HuH-7 (cell line): ENCODE measurements around the gene LIPG.

Source experiments
- DNase-seq: peaks from one replicate; pipeline ENCODE4 v3.0.0; 2011; ENCODE audit warnings: low spot score

LIPG gene

DNA sequence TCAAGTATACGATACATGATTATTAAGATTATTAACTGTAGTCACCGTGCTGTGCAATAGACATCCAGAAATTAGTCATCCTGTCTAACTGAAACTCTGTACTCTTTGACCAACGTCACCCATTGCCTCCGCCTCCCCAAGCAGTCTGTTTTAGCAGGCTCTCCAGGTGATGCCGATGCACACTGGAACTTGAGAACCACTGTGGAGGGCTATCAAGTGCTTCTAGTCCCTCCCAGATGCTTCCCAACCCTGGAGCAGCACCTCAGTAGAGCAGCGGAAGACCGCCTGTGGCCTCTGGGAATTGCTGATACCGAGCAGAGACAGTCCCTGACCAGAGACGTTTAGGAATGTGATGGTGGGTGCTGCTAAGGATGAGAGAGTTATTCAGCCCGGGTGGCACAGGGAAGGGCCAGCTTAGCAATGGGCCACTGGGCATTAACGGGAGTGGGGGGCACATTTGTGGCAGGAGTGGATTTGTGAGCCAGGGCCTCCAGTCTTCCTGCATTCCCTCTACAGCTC lies 50.7 kb downstream of the LIPG start:
- no peak for DNase-seq

DNA sequence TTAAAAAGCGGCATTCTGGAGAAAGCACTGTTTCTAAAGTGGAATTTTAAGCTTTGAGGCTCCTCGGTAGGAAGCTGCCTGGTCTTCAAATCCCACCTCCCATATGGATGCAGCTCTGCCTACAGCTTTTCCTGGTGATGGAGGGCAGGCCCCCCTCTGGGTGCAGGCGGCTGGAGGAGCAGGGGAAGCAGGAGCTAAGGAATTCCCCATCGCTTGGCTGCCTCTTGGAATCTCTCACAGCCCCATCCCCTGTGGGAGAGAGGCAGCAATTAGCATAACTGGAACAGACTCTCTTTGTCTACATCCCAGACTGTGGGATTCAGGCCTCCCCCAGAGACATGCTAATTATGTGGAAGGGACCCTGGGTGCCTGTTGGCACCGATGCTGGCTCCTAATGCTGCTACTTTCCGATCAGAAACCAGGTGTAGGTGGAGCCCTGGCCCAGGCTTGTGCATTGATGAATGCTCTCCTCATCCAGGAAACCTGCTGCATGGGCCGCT lies 51.3 kb downstream of the LIPG start:
- DNase-seq = no peak

DNA sequence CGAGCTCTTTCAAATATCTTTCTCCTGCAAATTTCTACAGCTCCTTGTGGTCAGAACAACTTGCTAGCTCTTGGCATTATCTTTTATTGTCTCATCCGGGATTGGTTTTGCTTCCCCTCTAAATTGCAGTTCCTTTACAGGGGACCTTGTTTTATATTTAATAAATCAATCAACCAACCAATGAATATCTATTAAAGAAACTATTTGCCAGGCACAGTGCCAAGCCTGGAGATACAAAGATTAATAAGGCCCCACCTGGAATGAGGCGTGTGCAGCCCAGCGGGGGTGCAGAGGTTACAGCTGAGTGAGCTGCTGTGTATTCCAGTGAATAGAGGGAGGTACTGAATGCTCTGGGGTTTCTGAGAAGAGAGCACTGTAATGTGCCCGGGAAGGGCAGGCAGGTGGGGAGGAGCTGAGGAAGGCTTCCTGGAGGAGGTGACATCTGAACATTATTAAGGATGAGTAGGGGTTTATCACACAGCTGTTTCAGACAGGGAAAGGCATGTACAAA lies 51.8 kb downstream of the LIPG start:
- no peak for DNase-seq

GRCh38 chr18:49616618-49617328 lies 54.9 kb downstream of the LIPG start:
- DNase-seq = no peak

- no peak for DNase-seq
Measured at GRCh38 chr18:49617329-49617695, 55.5 kb downstream of the LIPG start.

GRCh38 chr18:49617865-49618264 lies 56.0 kb downstream of the LIPG start:
- no peak for DNase-seq

DNA sequence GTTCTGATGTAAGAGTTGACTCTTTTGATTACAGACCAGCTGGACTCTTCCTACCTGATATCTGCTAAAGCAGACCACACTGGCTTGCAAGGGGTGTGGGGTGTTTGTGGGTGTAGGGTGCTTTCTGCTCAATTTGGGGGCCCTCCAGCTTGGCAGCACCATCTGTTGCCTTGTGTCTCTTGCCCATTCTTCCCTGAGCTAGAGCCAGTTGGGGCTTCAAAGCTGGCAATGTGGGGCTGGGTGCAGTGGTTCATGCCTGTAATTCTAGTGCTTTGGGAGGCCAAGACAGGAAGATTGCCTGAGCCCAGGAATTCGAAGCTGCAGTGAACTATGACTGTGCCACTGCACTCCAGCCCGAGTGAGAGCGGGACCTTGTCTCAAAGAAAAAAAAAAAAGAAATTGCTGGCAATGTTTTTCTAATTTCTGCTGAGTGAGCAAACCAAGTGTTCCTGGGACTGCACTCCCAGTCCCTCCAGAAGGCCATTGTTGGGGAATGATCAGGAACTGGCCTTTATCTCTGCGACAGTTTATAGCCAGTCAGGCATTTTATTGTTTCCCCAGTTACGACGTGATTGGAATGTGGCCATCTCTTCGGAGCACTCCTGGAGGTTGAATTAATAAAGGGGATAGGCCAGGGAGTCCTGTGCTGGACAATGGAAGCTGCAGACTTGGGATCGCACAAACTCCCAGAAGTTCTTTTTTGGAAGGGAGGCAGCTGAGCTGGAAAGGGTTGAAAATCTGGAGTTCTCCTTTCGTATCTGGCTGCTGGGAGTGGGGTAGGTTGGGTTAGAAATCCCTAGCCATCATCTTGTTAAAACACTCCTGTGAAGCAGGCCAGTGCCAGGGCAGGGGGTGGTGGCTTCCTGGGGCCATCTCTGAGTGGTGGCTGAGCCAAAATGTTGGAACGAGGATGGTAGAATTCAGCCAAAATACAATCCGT lies 57.2 kb downstream of the LIPG start:
- no peak for DNase-seq

GRCh38 chr18:49619801-49620200 lies 57.9 kb downstream of the LIPG start:
- no peak for DNase-seq

DNA sequence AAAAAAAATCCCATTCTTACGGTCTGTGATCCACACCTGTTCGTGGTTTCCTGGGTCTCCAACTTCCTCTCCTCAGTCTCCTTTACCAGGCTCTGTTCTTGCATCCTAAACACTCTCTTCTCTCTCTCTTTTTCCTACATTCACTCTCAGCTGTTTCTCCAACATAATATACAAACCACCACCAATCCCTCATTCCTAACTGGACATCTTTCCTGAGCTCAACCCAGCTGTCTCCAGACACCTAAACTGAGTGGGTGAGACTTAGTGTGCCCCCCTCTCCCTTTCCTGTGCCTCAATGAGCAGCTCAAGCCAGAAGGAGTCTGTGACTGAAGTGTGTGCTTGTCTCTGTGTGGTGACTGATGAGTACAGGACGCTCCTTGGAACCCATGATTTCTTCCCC lies 59.4 kb downstream of the LIPG start:
- DNase-seq = no peak

- no peak for DNase-seq
Measured at GRCh38 chr18:49621717-49622351, 60.0 kb downstream of the LIPG start.

- no peak for DNase-seq
Measured at GRCh38 chr18:49623571-49623970, 61.7 kb downstream of the LIPG start.

GRCh38 chr18:49625021-49625691 lies 63.3 kb downstream of the LIPG start:
- no peak for DNase-seq

DNA sequence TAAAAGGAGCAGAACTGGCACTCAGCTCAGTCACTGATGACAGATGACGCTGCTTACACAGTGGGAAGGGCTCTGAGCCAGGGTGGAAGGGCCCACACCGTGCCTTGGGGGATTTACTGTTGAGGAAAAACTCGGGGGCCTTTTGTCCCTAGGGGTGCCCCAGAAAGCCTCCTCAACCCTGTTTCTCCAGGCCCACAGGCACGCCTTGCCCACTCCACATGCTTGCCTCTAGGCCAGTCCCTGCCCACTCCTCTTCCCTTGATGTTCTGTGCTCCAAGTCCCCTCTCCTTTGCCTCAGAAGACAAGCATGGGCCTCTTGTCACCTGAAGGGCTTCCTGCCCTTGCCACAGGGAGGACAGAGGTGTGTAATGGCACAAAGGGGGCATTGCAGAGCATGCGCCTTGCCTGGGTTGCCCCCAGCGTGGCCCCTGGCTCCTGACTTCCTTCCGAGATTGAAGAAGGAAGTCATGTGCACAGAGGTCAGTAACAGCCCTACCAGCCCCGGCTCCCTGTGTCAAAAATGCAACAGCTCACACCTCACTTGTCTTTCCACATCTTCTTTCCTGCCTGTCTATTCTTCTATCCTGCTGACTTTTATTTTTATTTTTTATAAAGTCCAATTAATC lies 65.1 kb downstream of the LIPG start:
- DNase-seq = no peak

GRCh38 chr18:49628119-49628518 lies 66.3 kb downstream of the LIPG start:
- DNase-seq = no peak

DNA sequence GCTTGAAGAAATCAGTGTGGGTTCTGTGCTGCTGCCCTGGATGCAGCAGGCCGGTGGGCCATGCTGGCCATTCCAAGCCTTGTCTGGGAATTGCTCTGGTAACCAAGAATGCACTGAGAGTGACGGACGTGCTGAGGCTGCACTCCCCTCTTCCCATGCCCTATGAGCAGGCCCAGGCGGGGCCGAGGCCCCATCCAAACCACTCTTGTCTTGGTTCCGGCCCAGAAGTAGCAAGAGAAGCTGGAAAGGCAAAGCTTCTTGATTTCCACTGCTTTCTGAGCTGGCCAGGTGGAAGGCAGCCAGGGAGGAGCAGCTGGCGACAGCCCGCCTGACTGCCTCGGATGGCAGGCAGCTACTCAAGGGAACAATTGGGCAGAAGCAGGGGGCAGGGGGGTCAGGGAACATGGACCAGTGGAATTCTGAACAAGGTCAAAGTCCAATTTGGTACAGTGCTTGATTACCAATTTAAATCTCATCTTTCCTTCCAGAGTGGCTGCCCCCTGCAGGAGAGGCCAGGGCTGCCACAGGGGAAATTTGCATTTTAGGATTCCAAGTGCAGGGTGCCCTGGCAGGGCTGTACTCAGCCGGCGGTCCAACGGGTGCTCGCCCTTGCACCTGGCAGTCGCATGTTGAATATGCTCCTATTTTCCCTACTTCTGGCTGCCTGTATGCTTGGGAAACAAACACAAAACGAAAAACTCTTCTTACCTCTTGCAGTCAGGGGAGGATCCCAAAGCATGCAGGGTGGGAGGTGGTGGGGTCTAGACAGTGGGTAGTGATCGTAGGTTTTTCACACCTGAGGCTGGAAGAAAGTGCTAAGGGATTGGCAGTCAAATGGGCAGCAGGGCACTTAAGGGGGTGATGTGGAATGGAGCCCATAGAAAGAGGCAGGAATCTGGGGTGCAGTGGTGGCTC lies 67.3 kb downstream of the LIPG start:
- DNase-seq = no peak

GRCh38 chr18:49630246-49630699 lies 68.4 kb downstream of the LIPG start:
- peak; percentile 47 for DNase-seq

DNA sequence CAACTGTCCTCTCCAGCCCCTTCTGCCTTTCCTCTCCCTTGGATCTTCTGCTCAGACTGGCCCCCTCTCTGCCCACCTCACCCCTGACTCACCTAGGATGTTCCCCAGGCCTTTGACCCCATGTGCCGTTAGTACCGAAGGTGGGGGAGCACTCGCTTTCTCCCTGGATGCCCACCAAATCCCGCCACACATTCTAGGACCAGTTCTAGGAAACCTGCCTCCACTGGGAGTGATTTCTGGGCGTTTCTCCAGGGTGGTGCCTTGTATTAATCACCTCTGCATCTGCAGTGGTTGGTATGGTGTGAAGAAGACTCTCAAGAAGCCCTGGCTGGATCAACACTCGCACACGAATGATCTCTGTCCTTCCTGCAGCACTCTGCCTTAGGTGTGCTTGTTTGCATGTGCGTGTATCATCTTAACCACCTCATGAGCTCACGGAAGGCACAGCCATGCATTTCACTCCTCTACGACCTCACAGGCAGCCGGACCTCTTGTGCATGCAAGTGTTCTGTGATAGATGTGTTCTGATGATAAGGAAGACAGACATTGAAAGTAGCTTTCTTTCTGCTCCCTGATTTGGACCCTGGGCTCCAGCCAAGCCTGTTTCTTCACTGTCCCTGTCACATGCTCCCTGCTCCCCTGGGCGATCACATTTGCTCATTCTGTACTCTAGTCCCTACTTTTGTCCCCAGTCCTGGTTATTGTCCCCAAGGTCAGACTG lies 69.4 kb downstream of the LIPG start:
- no peak for DNase-seq

GRCh38 chr18:49632588-49632987 lies 70.7 kb downstream of the LIPG start:
- no peak for DNase-seq

GRCh38 chr18:49638209-49638785 lies 76.4 kb downstream of the LIPG start:
- DNase-seq = no peak
